NCI-H2196 (cell line): ENCODE results near the gene BLTP2.
A peak's percentile ranks its signal among the peaks of the same experiment; 100 is the strongest.

ENCODE experiments used
- DNase-seq: peaks from one replicate; lab custom pipeline; 2025; ENCODE audit not compliant: unreplicated experiment; lab: John Stamatoyannopoulos, UW

Gene BLTP2

DNA sequence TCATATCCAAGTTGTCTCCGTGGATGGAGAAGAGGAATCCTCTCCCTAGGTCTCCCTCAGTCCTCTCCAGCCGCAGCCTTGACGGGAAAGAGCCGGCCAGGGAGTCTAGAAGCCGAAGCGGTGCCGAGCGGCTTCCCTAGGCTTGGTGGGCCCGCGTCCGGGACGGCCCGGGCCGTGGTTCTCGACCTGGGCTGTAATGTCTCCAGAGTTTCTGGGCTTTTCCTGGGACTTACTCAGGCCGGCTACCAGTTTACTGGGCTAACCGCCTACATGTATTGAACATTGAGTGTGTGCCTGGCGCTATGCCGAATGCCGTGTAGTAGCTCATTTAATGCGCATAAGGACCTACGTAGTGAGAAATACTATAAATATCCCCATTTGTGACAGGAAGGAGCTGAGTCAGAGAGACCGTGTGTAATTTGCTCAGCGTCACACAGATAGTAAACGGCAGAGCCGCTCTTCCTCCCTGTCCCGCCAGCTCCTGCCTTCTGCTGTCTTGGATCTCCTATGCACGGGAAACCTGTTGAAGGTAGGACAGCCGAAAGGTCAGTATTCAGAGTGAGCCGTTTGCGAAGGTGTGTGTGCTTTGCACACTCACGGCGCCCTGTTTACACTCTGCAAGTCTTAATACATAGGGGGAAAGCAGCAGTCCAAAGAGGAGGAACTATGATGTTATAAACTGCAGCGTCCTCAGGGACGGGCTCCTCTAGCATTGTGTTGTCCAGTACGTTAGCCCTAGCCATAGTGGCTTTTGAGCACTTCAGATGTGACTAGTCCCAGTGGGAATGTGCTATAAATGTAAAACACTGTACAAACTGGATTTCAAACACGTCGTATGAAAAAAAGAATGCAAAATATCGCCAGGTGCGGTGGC lies 45.4 kb downstream of the BLTP2 start:
- DNase-seq, result peak; percentile 42

- DNase-seq, result peak; percentile 84
Measured at GRCh38 chr17:28598799-28599310, 46.1 kb downstream of the BLTP2 start, which contains the start of gene SPAG5. Gene SPAG5 (minus strand): TSS chr17:28599025. CDS start chr17:28598946, 79 bp downstream.

DNA sequence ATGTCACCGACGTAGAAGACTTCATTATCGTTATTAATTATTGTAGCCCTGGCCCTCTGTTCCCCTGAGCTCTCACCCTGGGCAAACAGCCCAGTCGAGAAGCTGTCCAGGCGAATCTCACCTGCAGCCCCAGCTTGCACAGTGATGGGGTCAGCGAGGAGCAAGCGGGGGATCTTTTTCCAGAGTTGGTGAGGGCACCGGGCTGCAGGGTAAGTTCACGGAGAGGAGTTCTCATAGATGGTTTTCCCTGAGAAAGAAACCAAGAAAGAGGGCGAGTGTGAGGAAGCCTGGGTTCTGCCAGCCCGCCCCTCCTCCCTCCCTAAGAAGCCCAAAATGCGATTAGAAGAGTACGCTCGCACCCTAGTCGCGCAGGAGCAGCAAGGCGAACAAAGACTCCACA lies 46.6 kb downstream of the BLTP2 start:
- DNase-seq, result no peak

DNA sequence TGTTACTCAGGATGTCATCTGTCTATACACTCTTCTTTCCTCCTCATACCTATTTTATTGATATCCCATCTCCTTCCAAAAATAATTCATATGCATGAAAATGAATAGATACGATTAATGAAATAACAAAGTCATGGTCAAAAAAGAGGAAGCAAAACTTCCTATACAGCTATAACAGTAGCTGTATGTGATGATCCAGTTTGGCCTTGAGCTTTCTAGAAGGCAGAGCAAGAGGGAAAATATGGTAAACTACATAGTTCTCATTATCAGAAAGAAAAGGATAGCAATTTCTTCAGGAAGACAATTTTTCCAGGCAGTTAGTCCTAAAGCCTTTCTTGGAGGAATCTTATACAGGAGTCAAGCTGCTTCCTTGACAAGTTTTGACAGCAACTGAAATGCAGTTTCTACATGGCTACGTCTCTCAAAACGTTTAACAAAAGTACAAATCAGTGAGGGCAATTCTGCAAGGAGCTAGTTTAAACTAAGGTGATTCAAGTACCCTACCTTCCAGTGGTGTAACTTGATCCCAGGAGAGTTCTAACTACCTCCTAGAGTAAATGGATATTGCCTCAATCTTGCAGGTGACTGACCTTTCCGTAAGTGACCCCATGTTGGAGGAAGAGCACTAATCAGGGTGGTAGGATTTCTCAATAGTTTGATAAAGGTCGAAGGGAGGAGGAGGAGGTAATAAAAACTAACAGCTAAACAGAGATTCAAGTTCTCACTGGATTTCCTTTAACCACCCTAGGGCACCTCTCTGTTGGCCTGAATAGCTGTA lies 47.2 kb downstream of the BLTP2 start:
- DNase-seq, result no peak
